HPDE6-E6E7 (cell line): ENCODE results near the gene RFX5.
A peak's percentile ranks its signal among the peaks of the same experiment; 100 is the strongest.
"Not testable (repeated sequence)": the region's sequence is repeated elsewhere in the genome, so short reads cannot be mapped to it uniquely, and the experiment has no call there.

Source experiments
- DNase-seq: peaks from one replicate; pipeline ENCODE4 v3.0.0; 2011; ENCODE audit warnings: missing footprints; ENCODE audit errors: extremely low spot score

The RFX5 gene

GRCh38 chr1:151346769-151347522, at the start of gene RFX5:
Gene RFX5, minus strand, starts transcription at chr1:151347252. Its CDS starts 932 bp downstream, at chr1:151346320.
- DNase-seq: peak; percentile 97

- not testable (repeated sequence) for DNase-seq
Measured at GRCh38 chr1:151396265-151396664, 49.2 kb upstream of the RFX5 start.

GRCh38 chr1:151393583-151393982, 46.5 kb upstream of the RFX5 start:
- DNase-seq: no peak

- DNase-seq: no peak
Measured at GRCh38 chr1:151391079-151391563, 44.1 kb upstream of the RFX5 start.

GRCh38 chr1:151390221-151391078, 43.4 kb upstream of the RFX5 start:
- not testable (repeated sequence) for DNase-seq

DNA sequence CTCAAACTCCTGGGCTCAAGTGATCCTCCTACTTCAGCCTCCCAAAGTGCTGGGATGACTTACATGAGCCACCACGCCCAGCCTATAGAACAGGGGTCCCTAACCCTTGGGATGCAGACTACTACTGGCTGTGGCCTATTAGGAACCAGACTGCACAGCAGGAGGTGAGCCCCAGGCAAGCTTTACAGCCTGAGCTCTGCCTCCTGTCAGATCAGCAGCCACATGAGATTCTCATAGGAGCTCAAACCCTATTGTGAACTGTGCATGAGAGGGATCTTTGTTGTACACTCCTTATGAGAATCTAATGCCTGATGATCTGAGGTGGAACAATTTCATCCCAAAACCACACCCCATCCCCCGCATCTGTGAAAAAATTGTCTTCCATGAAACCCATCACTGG, 39.0 kb upstream of the RFX5 start:
- no peak for DNase-seq

DNA sequence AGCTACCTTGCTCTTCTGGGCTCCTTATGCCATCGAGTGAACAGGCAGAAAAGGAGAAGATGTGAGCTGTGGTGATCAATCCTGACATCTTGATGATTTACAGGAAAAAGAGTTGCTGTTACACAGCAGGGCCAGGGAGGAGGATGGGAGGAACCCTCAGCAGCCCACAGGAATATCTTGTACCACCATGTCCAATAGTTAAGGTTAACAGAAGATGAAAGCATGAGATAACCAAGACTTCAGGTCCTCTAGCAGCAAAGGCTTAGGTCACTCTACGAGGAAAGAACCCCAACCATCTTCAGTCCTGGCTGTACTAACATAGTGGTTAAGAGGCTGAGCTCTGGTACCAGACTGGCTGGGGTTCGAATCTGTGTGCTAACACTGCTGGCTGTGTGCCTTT, 37.5 kb upstream of the RFX5 start:
- DNase-seq: no peak

GRCh38 chr1:151377150-151377884, 30.3 kb upstream of the RFX5 start:
- no peak for DNase-seq

GRCh38 chr1:151373196-151373595, 26.1 kb upstream of the RFX5 start:
- no peak for DNase-seq

GRCh38 chr1:151372058-151372934, 25.2 kb upstream of the RFX5 start, which contains the start of gene SELENBP1:
Gene SELENBP1, minus strand, starts transcription at chr1:151372705. Its CDS starts 64 bp downstream, at chr1:151372641.
- no peak for DNase-seq

DNA sequence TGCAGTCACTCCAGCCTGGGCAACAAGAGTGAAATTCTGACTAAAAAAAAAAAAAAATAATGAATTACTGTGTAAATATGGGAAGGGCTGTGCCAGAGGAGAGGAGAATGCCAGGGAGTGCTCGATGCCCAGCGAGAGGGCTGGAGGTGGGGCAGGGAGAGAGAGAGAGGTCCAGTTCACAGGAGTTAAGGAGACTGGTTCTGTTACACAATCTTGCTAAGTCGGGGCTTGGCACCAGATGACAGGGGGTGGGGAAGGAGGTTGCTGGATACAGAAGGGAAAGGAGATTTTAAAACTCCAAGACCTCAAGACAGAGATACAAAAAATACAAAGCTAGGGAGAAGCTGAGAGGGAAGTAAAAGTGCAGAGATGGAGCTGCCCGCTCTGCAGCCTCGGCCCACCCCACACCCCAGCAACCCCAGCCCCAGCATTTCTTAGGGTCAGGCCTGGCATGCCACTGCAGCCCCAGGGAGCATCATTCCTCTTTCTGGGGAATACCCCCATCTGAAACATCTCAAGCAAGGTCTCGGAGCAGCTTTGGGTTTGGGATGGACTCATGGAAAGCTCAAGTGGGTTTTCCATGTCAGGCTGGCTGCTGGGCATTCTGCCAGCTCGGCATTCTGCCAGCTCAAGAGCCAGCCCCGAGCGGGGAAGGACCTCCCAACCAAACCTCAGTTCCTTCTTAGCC, 24.5 kb upstream of the RFX5 start:
- DNase-seq: no peak

GRCh38 chr1:151370211-151370911, 23.3 kb upstream of the RFX5 start:
- DNase-seq: no peak

DNA sequence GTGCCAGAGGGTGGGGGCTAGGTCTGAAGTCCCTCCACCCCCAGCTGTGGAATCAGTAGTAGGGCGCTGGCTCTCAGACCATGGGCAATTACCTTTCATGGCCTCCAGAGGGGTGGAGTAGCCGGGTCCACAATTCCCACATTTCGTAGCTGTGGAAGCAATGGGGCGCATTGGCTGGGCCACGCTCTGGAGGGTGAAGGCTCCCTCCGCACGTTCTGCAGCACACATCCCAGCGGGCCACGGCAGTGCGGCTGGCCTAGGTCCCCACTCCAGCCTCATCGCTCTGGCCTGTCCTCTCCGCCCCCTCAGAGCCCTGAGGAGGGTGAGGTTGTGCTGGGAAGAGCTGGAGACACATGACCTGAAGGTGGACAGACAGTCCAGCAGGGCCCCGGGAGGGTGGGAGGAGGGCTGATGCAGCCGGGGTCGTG, 22.6 kb upstream of the RFX5 start:
- DNase-seq: no peak

DNA sequence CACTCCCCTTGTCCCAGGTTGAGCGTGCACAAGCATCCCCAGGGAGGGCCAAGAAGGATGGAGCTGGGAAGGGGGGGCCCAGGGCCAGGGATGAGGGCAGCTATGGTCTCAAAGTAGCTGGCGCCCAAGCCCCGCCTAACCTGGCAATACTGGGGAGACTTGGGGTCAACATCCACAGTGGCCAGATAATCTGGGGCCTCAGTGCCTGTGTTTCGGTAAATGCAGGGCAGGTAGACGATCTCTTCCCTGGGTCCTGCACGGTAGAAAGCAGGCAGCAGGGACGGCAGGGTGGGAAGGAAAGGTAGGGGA, 22.2 kb upstream of the RFX5 start:
- no peak for DNase-seq

DNA sequence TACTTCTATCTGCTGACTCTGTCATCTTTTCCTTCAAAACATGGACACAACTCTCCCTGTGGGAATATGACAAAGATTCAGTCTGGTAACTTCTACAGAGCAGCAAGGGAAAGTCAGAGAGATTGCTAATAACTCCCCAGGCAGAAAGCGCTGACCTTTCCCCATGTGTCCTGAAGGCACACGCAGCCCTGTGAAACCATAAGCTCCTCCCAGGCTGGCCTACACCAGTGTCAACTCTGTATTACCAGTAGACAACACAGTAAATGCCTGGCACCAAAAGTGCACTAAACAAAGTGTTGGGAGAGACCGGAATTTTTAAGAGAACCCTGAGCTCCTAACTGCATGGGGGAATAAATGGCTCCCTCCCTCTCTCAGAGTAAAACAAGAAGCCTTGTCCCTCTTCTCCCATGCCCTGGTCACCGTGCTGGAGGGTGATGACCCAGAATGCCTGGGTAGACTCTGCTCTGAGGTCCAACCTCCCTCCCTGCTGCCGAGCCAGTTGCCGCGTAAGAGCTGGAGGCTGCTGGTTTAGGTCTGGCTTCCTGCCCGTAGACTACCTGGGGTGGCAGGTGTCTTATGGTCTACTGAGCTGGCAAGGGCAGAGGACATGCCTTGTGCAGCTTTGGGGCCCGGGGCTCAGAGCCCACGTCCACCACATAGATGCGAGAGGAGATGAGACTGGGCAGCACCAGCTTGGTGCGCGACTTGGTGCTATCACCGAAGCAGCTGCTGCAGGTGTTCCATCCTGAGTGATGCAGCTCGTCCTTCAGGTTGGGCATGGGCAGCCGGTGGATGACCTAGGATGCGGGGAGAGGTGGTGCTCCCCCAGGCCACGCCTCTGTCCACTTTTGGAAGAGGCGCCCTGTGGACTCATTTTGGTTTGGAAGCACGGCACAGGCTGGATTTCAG, 21.6 kb upstream of the RFX5 start:
- no peak for DNase-seq

DNA sequence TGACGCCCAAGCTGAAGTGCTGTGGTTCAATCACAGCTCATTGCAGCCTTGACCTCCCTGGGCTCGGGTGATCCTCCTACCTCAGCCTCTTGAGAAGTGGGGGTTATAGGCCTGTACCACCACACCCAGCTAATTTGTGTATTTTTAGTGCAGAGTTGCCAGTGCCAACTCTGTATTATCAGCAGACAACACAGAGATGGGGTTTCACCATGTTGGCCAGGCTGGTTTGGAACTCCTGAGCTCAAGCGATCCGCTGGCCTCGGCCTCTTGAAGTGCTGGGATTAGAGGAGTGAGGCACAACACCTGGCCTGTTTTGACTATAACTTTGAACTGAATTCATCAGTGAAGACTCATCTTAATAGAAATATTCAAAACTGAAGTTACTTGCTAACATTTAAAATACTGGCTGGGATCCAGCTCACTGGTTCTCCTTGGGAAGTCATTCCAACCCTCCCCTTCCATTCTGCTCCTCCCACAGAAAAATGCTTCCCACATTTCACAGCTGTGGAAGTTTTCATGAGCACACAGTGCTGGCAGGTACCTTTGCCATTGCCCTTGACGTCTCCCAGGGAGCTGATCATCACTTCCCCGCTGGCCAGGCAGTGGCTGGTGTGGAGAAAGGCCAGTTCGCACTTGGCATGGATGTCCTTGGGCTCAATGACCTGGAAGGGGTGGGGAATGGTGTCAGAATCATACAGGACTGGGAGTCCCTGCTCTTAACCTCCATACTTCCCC, 20.8 kb upstream of the RFX5 start:
- DNase-seq: no peak

DNA sequence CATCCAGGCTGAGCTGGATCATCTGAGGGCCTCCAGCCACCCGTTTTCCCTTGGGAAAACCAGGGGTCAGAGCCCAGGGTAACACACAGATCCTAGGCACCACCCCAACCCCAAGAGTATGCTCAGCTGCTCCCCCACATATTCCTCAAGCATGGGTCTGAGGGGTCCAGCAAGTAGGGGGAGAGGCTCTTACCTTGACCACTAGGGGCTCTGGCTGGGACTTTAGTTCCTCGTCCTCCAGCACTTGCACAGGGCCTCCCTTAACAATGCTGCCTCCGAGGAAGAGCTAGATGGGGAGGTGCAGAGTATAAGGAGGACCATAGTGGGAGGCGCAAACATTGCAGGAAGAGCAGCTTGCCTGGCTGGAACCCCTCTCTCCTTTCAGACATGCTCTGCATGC, 17.9 kb upstream of the RFX5 start:
- DNase-seq: no peak
